Nephron progenitor cell (in vitro differentiated cells): Measurements from ENCODE around the gene CACNA1D.

ENCODE experiments used
- DNase-seq: peaks from one replicate; pipeline ENCODE4 v3.0.0; 2021
- H3K27ac Mint-ChIP-seq: 2 replicates; pipeline ENCODE4 v1.8.0; 2021; ENCODE audit warnings: mild to moderate bottlenecking, moderate library complexity, mixed read lengths
- H3K27me3 Mint-ChIP-seq: 2 replicates; pipeline ENCODE4 v1.8.0; 2021; ENCODE audit warnings: mild to moderate bottlenecking, low read depth, mixed read lengths; ENCODE audit not compliant: poor library complexity
- H3K36me3 Mint-ChIP-seq: 2 replicates; pipeline ENCODE4 v1.8.0; 2021; ENCODE audit warnings: low read depth, mixed read lengths
- H3K4me1 Mint-ChIP-seq: 2 replicates; pipeline ENCODE4 v1.8.0; 2021; ENCODE audit warnings: mixed read lengths
- H3K4me3 Mint-ChIP-seq: 2 replicates; pipeline ENCODE4 v1.8.0; 2021; ENCODE audit warnings: mild to moderate bottlenecking, moderate library complexity, mixed read lengths
- H3K9me3 Mint-ChIP-seq: 2 replicates; pipeline ENCODE4 v1.8.0; 2021; ENCODE audit warnings: mild to moderate bottlenecking, moderate library complexity, mixed read lengths
- TF ChIP-seq, protein P1 (sequence below): fragments of 200-600 bp; sonication (generic); IDR thresholded peaks from 2 replicates; pipeline ENCODE4 v1.5.0; 2021; ENCODE audit warnings: antibody characterized with exemption

The CACNA1D gene

DNA sequence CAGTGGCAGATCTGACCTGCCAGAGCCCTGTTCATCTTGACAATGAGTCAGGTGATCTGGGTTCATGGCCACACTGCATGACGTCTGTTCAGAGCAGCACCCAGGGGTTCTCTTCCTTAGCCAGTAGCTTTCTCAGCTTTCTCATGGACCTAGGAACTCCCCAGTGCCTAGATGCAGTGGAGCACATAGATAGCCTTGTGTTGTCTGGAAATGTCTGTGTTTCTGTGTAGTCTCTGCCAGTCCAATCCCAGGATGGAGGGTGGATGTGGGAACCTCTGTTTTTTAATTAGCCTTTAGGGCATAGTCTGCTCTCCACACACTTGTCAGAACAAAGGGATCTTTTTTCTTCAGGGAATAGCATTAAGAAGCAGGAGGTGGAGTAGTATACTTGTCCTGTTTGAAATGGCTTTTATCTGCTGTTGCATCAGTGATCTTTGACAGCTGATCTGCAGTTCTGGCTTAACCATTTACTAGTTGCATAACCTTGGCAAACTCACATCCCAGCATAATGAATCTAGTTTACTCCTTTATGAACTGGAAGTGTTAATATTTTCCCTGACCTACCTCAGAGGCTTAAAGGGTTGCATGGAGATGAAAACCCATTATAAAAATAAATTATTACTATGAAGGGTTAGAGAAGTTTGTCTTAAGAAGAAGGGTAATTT lies 16.1 kb upstream of the CACNA1D start:
- TF ChIP-seq, protein P1, sequence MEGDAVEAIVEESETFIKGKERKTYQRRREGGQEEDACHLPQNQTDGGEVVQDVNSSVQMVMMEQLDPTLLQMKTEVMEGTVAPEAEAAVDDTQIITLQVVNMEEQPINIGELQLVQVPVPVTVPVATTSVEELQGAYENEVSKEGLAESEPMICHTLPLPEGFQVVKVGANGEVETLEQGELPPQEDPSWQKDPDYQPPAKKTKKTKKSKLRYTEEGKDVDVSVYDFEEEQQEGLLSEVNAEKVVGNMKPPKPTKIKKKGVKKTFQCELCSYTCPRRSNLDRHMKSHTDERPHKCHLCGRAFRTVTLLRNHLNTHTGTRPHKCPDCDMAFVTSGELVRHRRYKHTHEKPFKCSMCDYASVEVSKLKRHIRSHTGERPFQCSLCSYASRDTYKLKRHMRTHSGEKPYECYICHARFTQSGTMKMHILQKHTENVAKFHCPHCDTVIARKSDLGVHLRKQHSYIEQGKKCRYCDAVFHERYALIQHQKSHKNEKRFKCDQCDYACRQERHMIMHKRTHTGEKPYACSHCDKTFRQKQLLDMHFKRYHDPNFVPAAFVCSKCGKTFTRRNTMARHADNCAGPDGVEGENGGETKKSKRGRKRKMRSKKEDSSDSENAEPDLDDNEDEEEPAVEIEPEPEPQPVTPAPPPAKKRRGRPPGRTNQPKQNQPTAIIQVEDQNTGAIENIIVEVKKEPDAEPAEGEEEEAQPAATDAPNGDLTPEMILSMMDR: no peak
- H3K9me3 Mint-ChIP-seq: peaks cover 10% of the 10 kb centered on the region
- H3K4me1 Mint-ChIP-seq: peaks cover 18% of the 10 kb centered on the region
- H3K27ac Mint-ChIP-seq: no peak overlapping the region
- peaks cover 26% of the 10 kb centered on the region for H3K27me3 Mint-ChIP-seq
- no peak overlapping the region for H3K4me3 Mint-ChIP-seq
- DNase-seq: no peak
- H3K36me3 Mint-ChIP-seq: peaks cover 7% of the 10 kb centered on the region

GRCh38 chr3:53478921-53479664 lies 15.3 kb upstream of the CACNA1D start:
- H3K27ac Mint-ChIP-seq: no peak overlapping the region

GRCh38 chr3:53482227-53482626 lies 12.2 kb upstream of the CACNA1D start:
- Mint-ChIP-seq H3K27ac (no peak overlapping the region), H3K27me3 (peaks cover 40% of the 10 kb centered on the region), H3K4me3 (no peak overlapping the region), H3K4me1 (peaks cover 12% of the 10 kb centered on the region), H3K9me3 (no peaks in the 10 kb centered on the region), H3K36me3 (no peaks in the 10 kb centered on the region)
- TF ChIP-seq, protein P1: no peak
- no peak for DNase-seq

More at GRCh38 chr3:53478921-53479664, 15.3 kb upstream of the CACNA1D start:
- Mint-ChIP-seq H3K4me1 (peaks cover 13% of the 10 kb centered on the region), H3K27me3 (peaks cover 33% of the 10 kb centered on the region), H3K36me3 (peaks cover 4% of the 10 kb centered on the region), H3K4me3 (no peak overlapping the region), H3K9me3 (peaks cover 4% of the 10 kb centered on the region)
- TF ChIP-seq, protein P1: no peak
- no peak for DNase-seq

DNA sequence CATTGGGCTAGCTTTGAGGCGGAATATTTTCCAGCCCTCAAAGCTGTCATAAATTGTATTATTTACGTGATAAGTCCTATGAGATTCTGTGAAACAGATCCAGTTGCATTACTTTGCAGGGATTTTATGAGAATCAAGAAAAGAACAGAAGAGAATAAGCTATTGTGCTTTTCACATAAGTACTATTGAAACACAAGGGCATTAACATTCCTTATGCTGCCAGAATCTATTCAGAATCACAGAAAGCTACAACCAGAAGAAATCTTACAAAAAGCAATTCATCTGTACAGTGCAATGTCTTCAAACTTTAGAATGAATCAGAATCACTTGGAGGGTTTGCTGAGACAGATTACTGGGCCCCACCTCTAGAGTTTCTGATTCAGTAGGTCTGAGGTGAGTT lies 10.6 kb upstream of the CACNA1D start:
- Mint-ChIP-seq H3K36me3 (no peaks in the 10 kb centered on the region), H3K4me1 (peaks cover 15% of the 10 kb centered on the region), H3K9me3 (no peaks in the 10 kb centered on the region), H3K27me3 (peaks cover 46% of the 10 kb centered on the region), H3K27ac (no peak overlapping the region), H3K4me3 (no peak overlapping the region)
- TF ChIP-seq, protein P1: no peak
- no peak for DNase-seq

DNA sequence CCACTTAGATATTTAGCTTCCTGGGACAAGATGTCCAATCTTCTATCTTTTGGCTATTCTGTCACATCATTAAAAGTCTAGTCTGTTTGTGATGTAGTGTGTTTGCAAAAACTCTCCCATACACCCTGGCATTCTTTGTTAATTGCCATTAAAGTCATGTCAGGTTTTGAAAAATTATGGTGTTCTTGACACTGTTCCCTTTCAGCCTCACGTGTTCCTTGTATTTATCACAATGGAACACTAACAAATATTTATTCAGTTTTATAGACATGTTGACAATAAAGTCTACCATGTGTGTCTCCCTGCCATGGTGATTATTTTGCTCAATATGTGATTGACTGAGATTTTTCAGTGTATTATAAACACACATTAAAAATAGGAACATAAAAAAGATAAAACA lies 9.4 kb upstream of the CACNA1D start:
- no peak for DNase-seq
- Mint-ChIP-seq H3K4me3 (no peak overlapping the region), H3K4me1 (peaks cover 20% of the 10 kb centered on the region), H3K36me3 (no peaks in the 10 kb centered on the region), H3K9me3 (no peaks in the 10 kb centered on the region), H3K27me3 (peaks cover 40% of the 10 kb centered on the region), H3K27ac (no peak overlapping the region)
- TF ChIP-seq, protein P1: no peak
